Umbilical cord (tissue), 2 donors: Measurements from ENCODE around the gene ACSM2B. TPM values are rescaled to one million over a fixed set of nuclear protein-coding genes. Genes with fewer than 3 reads are reported as not detected.
"Not testable (repeated sequence)": the region's sequence is repeated elsewhere in the genome, so short reads cannot be mapped to it uniquely, and the experiment has no call there.

Experiments
- DNase-seq: peaks from one replicate; pipeline ENCODE4 v3.0.0-alpha.2; 2015; ENCODE audit warnings: low spot score
- total RNA-seq: library from RNA; depleted of rRNA; stranded (reverse); fragments of >200 nt; gene quantifications from one replicate; pipeline ENCODE4 v1.2.3, GENCODE V29; 2014; ENCODE audit warnings: low replicate concordance; ENCODE audit not compliant: insufficient read depth

The ACSM2B gene
- total RNA-seq, 1 donor from 2014 or later: 4.6 TPM

DNA sequence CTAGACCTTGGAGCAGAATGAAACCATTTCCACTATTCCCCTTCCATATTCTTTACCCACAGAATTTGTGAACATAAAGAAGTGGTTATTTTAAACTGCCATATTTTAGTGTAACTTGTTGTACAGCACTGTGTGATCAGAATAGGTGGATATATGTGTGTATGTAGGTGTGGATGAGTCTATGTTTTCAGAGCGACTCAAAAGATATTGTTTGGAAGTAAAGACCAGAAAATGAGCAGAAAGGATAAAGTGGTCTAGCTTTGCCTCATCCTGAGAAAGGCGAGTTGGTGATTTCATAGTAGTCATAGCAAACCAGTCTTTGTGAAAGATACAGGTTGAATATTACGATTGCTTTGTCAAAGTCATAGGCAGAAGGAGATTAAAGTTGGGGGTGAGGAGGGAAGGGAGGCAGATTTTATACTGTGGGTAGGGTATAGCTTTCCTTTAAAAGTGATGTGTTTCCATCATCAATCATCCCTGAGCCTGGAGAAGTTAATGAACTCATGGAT, 43.8 kb downstream of the ACSM2B start:
- not testable (repeated sequence) for DNase-seq

DNA sequence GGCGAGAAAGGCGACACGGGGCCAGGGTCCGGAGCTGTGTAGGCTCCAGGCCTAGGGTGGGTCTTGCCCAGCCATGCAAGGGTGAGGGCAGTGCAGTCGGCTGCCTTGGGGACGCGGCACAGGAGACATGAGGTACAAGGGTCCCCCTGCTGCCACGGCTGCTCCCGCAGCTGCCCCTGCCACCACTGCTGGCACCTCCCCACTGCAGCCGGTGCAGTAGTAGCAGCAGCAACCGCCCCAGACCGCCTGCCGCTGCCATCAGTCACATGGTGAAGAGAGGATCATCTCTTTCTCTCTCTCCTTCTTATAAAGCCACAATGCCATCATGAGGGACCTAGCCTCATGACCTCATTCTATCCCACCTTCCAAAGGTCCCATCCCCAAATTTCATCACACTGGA, 44.4 kb downstream of the ACSM2B start:
- DNase-seq: not testable (repeated sequence)

DNA sequence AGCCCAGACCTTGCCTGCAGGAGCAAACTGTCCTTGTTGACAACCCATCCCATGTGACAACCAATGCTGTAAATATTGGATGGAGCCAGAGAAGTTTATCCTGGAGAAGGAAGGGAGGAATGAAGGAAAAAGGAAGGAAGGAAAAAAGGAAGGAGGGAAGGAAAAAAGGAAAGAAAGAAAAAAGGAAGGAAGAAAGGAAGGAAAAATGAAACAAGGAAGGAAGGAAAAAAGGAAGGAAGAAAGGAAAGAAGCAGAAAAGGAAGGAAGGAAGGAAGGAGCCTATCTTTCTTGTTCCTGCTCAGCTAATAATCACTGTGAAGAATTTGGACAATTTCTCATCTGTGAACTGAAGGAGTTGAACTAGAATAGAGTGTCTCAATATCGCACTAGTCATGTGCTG, 56.1 kb downstream of the ACSM2B start:
- DNase-seq: no peak

DNA sequence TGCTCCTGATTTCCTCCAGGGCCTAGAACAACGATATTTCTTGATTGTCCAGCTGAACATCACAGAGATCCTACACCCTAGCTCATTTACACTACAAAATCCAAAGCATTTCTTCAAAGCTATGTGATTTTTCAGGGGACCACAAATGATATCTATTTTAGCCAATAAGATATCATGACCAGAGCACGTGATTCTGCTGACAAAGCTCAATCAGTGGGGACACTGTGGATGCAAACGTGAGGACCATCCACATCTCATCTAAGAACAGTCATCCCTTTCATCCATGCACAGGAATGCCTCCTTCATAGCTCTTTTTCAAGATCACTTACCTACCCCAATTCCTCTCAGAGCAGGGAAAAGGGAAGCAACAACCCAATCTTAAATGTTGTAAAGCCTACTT, 56.9 kb downstream of the ACSM2B start:
- DNase-seq: no peak

DNA sequence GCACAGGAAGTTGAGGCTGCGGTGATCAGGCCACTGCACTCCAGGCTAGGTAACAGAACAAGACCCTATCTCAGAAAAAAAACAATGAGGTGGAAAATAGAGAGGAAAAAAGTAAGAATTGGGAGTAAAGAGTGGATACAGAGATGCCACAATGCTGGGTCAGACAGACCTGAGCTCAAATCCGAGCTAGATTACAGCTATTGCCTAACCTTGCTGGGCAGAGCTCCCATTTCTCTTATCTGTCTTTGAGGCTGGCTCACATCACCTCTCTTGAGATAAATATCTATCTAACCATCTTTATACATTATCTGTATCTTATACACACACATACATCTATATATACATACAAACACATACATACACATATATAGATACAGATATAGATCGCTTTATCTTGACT, 59.0 kb downstream of the ACSM2B start:
- DNase-seq: no peak

DNA sequence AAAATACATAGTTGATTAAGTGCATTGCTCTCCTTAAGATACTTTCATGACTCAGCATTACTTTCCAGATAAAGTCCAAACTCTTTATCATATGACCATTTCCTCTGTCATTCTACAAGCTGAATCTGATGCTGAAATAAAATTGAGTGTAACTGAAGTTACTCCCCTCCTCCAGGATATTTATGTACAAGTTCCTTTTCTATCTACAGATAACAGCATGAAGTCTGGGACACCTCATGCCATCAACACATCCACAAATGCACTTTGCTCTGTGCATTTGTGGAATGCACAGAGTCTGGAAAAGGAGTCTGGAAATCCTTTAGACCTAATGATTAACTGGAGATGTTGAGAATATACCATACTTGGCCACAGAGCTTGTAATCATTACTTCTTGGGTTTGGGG, 60.5 kb downstream of the ACSM2B start:
- DNase-seq: no peak

DNA sequence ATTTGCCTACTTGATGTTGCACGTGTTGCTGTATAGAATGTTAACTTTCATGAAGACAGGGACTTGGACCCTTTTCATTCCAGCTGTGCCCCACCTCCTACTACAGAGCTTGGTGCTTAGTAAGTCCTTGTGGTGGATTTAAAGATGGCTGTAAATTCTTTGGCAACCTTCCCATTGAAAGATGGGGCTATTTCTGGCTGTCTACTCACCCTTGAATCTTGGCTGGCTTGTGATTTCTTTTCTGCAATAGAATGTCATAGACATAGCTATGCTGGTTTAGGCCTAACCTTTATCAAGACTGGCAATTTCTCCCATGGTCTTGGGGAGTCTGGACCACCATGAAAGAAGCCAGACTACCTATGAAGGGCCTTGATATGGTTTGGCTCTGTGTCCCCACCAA, 65.8 kb downstream of the ACSM2B start:
- DNase-seq: no peak

DNA sequence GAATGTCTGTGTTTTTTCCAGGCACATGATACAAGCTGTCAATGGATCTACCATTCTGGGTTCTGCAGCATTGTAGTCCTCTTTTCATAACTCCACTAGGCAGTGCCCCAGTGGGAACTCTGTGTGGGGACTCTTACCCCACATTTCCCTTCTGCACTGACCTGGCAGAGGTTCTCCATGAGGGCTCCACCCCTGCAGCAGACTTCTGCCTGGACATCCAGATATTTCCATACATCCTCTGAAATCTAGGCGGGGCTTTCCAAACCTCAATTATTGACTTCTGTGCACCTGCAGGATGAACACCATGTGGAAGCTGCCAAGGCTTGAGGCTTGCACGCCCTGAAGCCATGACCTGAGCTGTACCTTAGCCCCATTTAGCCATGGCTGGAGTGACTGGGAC, 68.9 kb downstream of the ACSM2B start:
- DNase-seq: no peak

DNA sequence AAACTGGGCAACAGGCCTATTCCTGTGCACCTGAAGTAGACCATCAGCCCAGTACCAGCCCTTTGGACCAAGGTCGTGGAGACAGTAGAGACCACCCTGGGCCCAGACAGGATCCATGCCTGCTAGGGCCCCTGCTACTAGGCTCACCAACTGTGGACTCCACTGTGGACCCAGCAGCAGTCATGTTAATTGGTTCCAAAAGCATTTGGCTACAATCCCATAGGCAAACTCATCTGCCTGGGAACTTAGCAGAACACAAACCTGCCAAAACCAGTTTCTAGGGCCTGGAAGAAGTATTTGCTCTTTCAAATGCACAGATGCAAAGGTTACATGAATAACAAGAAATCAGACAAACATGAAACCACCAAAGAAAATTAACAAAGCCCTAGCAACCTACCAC, 71.7 kb downstream of the ACSM2B start:
- no peak for DNase-seq

DNA sequence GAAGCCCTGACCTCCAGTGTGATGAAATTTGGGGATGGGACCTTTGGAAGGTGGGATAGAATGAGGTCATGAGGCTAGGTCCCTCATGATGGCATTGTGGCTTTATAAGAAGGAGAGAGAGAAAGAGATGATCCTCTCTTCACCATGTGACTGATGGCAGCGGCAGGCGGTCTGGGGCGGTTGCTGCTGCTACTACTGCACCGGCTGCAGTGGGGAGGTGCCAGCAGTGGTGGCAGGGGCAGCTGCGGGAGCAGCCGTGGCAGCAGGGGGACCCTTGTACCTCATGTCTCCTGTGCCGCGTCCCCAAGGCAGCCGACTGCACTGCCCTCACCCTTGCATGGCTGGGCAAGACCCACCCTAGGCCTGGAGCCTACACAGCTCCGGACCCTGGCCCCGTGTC, 84.7 kb downstream of the ACSM2B start:
- not testable (repeated sequence) for DNase-seq

DNA sequence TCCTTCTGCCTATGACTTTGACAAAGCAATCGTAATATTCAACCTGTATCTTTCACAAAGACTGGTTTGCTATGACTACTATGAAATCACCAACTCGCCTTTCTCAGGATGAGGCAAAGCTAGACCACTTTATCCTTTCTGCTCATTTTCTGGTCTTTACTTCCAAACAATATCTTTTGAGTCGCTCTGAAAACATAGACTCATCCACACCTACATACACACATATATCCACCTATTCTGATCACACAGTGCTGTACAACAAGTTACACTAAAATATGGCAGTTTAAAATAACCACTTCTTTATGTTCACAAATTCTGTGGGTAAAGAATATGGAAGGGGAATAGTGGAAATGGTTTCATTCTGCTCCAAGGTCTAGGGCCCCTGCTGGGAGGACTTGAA, 85.2 kb downstream of the ACSM2B start:
- not testable (repeated sequence) for DNase-seq

Other genes starting within 250 kb of the ACSM2B start
- not detected for gene GP2, start 248.9 kb downstream of the ACSM2B start, total RNA-seq
- 2.6 TPM for gene UMOD, start 223.7 kb downstream of the ACSM2B start, total RNA-seq
- gene PDILT, start 171.6 kb downstream of the ACSM2B start, total RNA-seq: not detected
- gene ACSM5, start 166.8 kb downstream of the ACSM2B start, total RNA-seq: 9.9 TPM
- gene ACSM2A, start 124.8 kb downstream of the ACSM2B start, total RNA-seq: 5.1 TPM
- gene ACSM1, start 121.3 kb upstream of the ACSM2B start, total RNA-seq: 0.24 TPM
- gene THUMPD1, start 165.5 kb upstream of the ACSM2B start, total RNA-seq: 103 TPM
- 8.9 TPM for gene ACSM3, start 187.6 kb upstream of the ACSM2B start, total RNA-seq
- 26.7 TPM for gene ERI2, start 230.1 kb upstream of the ACSM2B start, total RNA-seq
- gene REXO5, start 230.2 kb upstream of the ACSM2B start, total RNA-seq: 4.1 TPM